ENCODE measurements around the gene LDAF1. TPM values are rescaled to one million over a fixed set of nuclear protein-coding genes. Genes with fewer than 3 reads are reported as not detected.

The LDAF1 gene
- total and polyA plus RNA-seq, 4 donors: 1.2 to 2.4 (median 1.7) TPM

- Histone ChIP-seq H3K36me3 (ENCODE audit: control insufficient read depth in 4 of 4, insufficient read depth in 3 of 4, low read depth in 1 of 4, low read length in 3 of 4) (no peaks in the 10 kb centered on the region), H3K9me3 (ENCODE audit: control insufficient read depth in 4 of 4, low read length in 3 of 4) (no peaks in the 10 kb centered on the region), H3K4me1 (ENCODE audit: control insufficient read depth in 4 of 4, insufficient read depth in 4 of 4, low read length in 3 of 4) (peaks cover 0 to 2% (median 0%) of the 10 kb centered on the region in 4 donors), H3K27ac (ENCODE audit: low read depth in 1 of 2, low read length in 2 of 2) (no peak overlapping the region), H3K9ac (ENCODE audit: low read depth in 1 of 2, low read length in 2 of 2) (no peak overlapping the region), H3K4me3 (ENCODE audit: low read depth in 1 of 3, low read length in 3 of 3) (no peak overlapping the region), H3K27me3 (ENCODE audit: control insufficient read depth in 4 of 4, insufficient read depth in 4 of 4, low read length in 3 of 4) (no peaks in the 10 kb centered on the region)
- DNase-seq (ENCODE audit: low spot score): no peak
- no peak for TF ChIP-seq ZBTB33 (IDR thresholded peaks at IDR 0.05)
- no peak for TF ChIP-seq SP1 (IDR thresholded peaks at IDR 0.05)
- TF ChIP-seq HNF4G (IDR thresholded peaks at IDR 0.05): no peak
- no peak for TF ChIP-seq NR2F2 (IDR thresholded peaks at IDR 0.05)
- TF ChIP-seq FOXA1 (IDR thresholded peaks at IDR 0.05): no peak
- TF ChIP-seq FOXA2 (IDR thresholded peaks at IDR 0.05): no peak
- no peak for TF ChIP-seq REST (IDR thresholded peaks at IDR 0.05)
- no peak for TF ChIP-seq HNF4A (conservative IDR thresholded peaks at IDR 0.05)
- no peak for TF ChIP-seq JUND (IDR thresholded peaks at IDR 0.05)
- TF ChIP-seq EGR1 (IDR thresholded peaks at IDR 0.05; ENCODE audit: low read depth in 2 of 2): no peak
- TF ChIP-seq GABPA (IDR thresholded peaks at IDR 0.05 in 1 of 2, conservative IDR thresholded peaks at IDR 0.05 in 1 of 2): no peak
- no peak for TF ChIP-seq TAF1 (conservative IDR thresholded peaks at IDR 0.05)
- no peak for TF ChIP-seq YY1 (IDR thresholded peaks at IDR 0.05)
- no peak for TF ChIP-seq RAD21 (IDR thresholded peaks at IDR 0.05)
- no peak for TF ChIP-seq ATF3 (IDR thresholded peaks at IDR 0.05)
- TF ChIP-seq RXRA (IDR thresholded peaks at IDR 0.05): no peak
- no peak for TF ChIP-seq CTCF (IDR thresholded peaks at IDR 0.05; ENCODE audit: low read depth, low read length, missing input control)
- TF ChIP-seq MAX (IDR thresholded peaks at IDR 0.05): no peak
These were observed 32.1 kb downstream of the LDAF1 start for GRCh38 chr16:21190599-21190998.

Data from liver (tissue), 9 donors.